ENCODE results near the gene ANKRD60.

GRCh38 chr20:58208944-58209343 is 19.5 kb downstream of the ANKRD60 start:
- TF ChIP-seq POLR2A (IDR thresholded peaks at IDR 0.05; ENCODE audit: low read depth, low read length) (no peak), POLR2AphosphoS5 (IDR thresholded peaks at IDR 0.05; ENCODE audit: low read depth, low read length) (no peak), PAX5 (IDR thresholded peaks at IDR 0.05; ENCODE audit: insufficient read depth, low read length, severe bottlenecking) (no peak), SPI1 (IDR thresholded peaks at IDR 0.05; ENCODE audit: low read depth, low read length) (no peak), TAF1 (IDR thresholded peaks at IDR 0.05; ENCODE audit: low read depth, low read length) (no peak), POU2F2 (IDR thresholded peaks at IDR 0.05; ENCODE audit: low read depth, low read length) (no peak)
